HepG2 (cell line): ENCODE data around the gene ARHGAP35. TPM values are rescaled to one million over a fixed set of nuclear protein-coding genes. Genes with fewer than 3 reads are reported as not detected.

ENCODE experiments used
- ATAC-seq: fragments of 200-7000 bp; cut with Tn5 transposase; 3 replicates; pipeline ENCODE4 v1.9.1; 2020; ENCODE audit warnings: mild to moderate bottlenecking, moderate library complexity
- BruUV-seq: library from RNA; stranded (reverse); fragments of 400-500 nt; replicated peaks from 2 replicates; lab custom pipeline; 2021; lab: Mats Ljungman, UMichigan
- CTCF ChIA-PET: fragments of 300-600 bp; formaldehyde crosslinking; extraction: SDS; loops from one replicate; lab custom pipeline; 2021; ENCODE audit warnings: low total read pairs, inconsistent platforms, low intra/inter-chr PET ratio; lab: Yijun Ruan, JAX
- POLR2A ChIA-PET: fragments of 350-600 bp; sonication (Branson Sonifier 250); formaldehyde crosslinking; loops from one replicate; lab custom pipeline; 2020; ENCODE audit warnings: antibody characterized with exemption, inconsistent platforms; lab: Yijun Ruan, JAX
- DNase-seq: peaks from one replicate; pipeline ENCODE4 v3.0.0-alpha.2; 2015; ENCODE audit warnings: low spot score
- FAIRE-seq: peaks from 3 replicates; lab custom pipeline; 2011; peaks lifted over from hg19 to GRCh38; lab: Jason Lieb, UNC
- H2AFZ ChIP-seq: one replicate; pipeline ENCODE4 v1.6.1; 2011; ENCODE audit warnings: low read length, inconsistent platforms
- H3K27ac ChIP-seq: fragments of 300-600 bp; 3 replicates; pipeline ENCODE4 v1.8.0; 2011; ENCODE audit warnings: mixed run types, mild to moderate bottlenecking, mixed read lengths, low read length, inconsistent platforms; ENCODE audit not compliant: insufficient read depth; ENCODE audit errors: extremely low read length
- H3K27me3 ChIP-seq, 2 experiments: fragments of 200-600 bp in 1 of 2; 2 replicates in 1 of 2; 3 replicates in 1 of 2; pipeline versions ENCODE4 v1.6.0 to v1.8.0; 2011; ENCODE audit warnings: low read length in 2 of 2, mild to moderate bottlenecking in 2 of 2, moderate library complexity in 2 of 2, inconsistent platforms in 1 of 2; ENCODE audit not compliant: insufficient read depth in 2 of 2, control insufficient read depth in 1 of 2
- H3K36me3 ChIP-seq, 2 experiments: fragments of 200-600 bp in 1 of 2; replicated peaks in 1 of 2; 2 replicates in 1 of 2; 3 replicates in 1 of 2; pipeline versions ENCODE4 v1.5.1 to v1.8.0; 2011; ENCODE audit warnings: low read length in 2 of 2, inconsistent platforms in 1 of 2; ENCODE audit not compliant: insufficient read depth in 2 of 2, control insufficient read depth in 1 of 2
- H3K4me1 ChIP-seq: 2 replicates; pipeline ENCODE4 v1.5.1; 2012; ENCODE audit warnings: low read length, inconsistent platforms; ENCODE audit not compliant: insufficient read depth
- H3K4me2 ChIP-seq: 2 replicates; pipeline ENCODE4 v1.6.0; 2011; ENCODE audit warnings: low read depth, low read length, inconsistent platforms
- H3K4me3 ChIP-seq, 3 experiments: fragments of 200-600 bp in 1 of 3; sonication (generic), shearing (Covaris generic) in 1 of 3; replicated peaks in 1 of 3; 2 replicates each; pipeline ENCODE4 v1.5.1; 2011 to 2016; ENCODE audit warnings: low read length in 3 of 3, inconsistent platforms in 2 of 3, low read depth in 2 of 3, mild to moderate bottlenecking in 2 of 3, control low read depth in 1 of 3, mixed read lengths in 1 of 3; ENCODE audit not compliant: insufficient read depth in 1 of 3
- H3K79me2 ChIP-seq: one replicate; pipeline ENCODE4 v1.6.1; 2011; ENCODE audit warnings: low read length, inconsistent platforms; ENCODE audit not compliant: insufficient read depth
- H3K9ac ChIP-seq: 2 replicates; pipeline ENCODE4 v1.6.0; 2011; ENCODE audit warnings: mild to moderate bottlenecking, low read depth, low read length, inconsistent platforms; ENCODE audit not compliant: insufficient read depth
- H3K9me3 ChIP-seq: 2 replicates; pipeline ENCODE4 v1.5.1; 2012; ENCODE audit warnings: mild to moderate bottlenecking, low read length
- H4K20me1 ChIP-seq: 2 replicates; pipeline ENCODE4 v1.6.0; 2011; ENCODE audit warnings: inconsistent platforms, mild to moderate bottlenecking, low read length, moderate library complexity; ENCODE audit not compliant: insufficient read depth
- ARID4A ChIP-seq: sonication (generic); formaldehyde crosslinking; IDR thresholded peaks from 2 replicates; pipeline ENCODE4 v1.5.0; 2020; ENCODE audit warnings: mild to moderate bottlenecking, missing genetic modification reagents, borderline replicate concordance
- ATF4 ChIP-seq, 2 experiments: fragments of 450-650 bp in 1 of 2; sonication (generic) in 1 of 2; formaldehyde crosslinking; IDR thresholded peaks; 2 replicates each; pipeline versions ENCODE4 v1.5.0 to v1.8.0; 2020 to 2022; ENCODE audit warnings: mild to moderate bottlenecking in 1 of 2, missing genetic modification reagents in 1 of 2
- BHLHE40 ChIP-seq: IDR thresholded peaks from 2 replicates; pipeline ENCODE4 v1.6.1; 2011; ENCODE audit warnings: low read length, improper control_type of control experiment
- EED ChIP-seq: sonication (generic); formaldehyde crosslinking; IDR thresholded peaks from 2 replicates; pipeline ENCODE4 v1.5.0; 2020; ENCODE audit warnings: mild to moderate bottlenecking, missing genetic modification reagents
- HNF1A ChIP-seq, 2 experiments: sonication (generic) in 1 of 2; formaldehyde crosslinking in 1 of 2; IDR thresholded peaks; 2 replicates each; pipeline versions ENCODE4 v1.4.0 to v1.6.1; 2016 to 2020; ENCODE audit warnings: borderline replicate concordance in 1 of 2, low read depth in 1 of 2, mild to moderate bottlenecking in 1 of 2, missing genetic modification reagents in 1 of 2
- KLF15 ChIP-seq: sonication (generic); formaldehyde crosslinking; IDR thresholded peaks from 2 replicates; pipeline ENCODE4 v1.8.1; 2023; ENCODE audit warnings: borderline replicate concordance, mild to moderate bottlenecking, inconsistent platforms, missing genetic modification reagents, mixed read lengths
- MTERF4 ChIP-seq: sonication (generic); formaldehyde crosslinking; IDR thresholded peaks from 2 replicates; pipeline ENCODE4 v1.8.0; 2023; ENCODE audit warnings: mild to moderate bottlenecking, missing genetic modification reagents
- NKX3-1 ChIP-seq: sonication (generic); formaldehyde crosslinking; IDR thresholded peaks from 2 replicates; pipeline ENCODE4 v1.5.0; 2020; ENCODE audit warnings: missing genetic modification reagents
- RFX3 ChIP-seq: IDR thresholded peaks from 2 replicates; pipeline ENCODE4 v1.6.1; 2016; ENCODE audit warnings: missing biosample characterization, missing genetic modification reagents
- SOX5 ChIP-seq: IDR thresholded peaks from 2 replicates; pipeline ENCODE4 v1.6.1; 2016; ENCODE audit warnings: borderline replicate concordance
- WGBS: methylation state at CpG from one replicate; pipeline ENCODE4 v1.1.6; 2017; ENCODE audit warnings: low lambda C conversion rate; 5-methylcytosine and 5-hydroxymethylcytosine counted together
- in situ Hi-C: cut with HindIII; loops from 2 replicates; pipeline ENCODE4 v1.10.0; 2017; ENCODE audit warnings: low pct_unique_long_range_greater_than_20kb; ENCODE audit not compliant: extremely low pct_ligation_motif_present
- intact Hi-C: fragments of 100-400 bp; cut with micrococcal nuclease; formaldehyde crosslinking; loops from one replicate; pipeline ENCODE4 v1.10.0; 2022; ENCODE audit not compliant: unreplicated experiment
- polyA plus RNA-seq, 8 experiments: library from polyadenylated mRNA; depleted of rRNA in 3 of 8; stranded (reverse) in 7 of 8; unstranded in 1 of 8; fragments of >200 nt; fragmentation: Illumina TruSeq in 4 of 8; extraction: Trizol in 4 of 8; gene quantifications; 2 replicates each; pipeline versions ENCODE4 v1.2.1 to v1.2.3, GENCODE V29; 2011 to 2016; ENCODE audit warnings: low read depth in 4 of 8, missing spikeins in 1 of 8, mixed read lengths in 1 of 8; ENCODE audit not compliant: insufficient read depth in 1 of 8
- total RNA-seq, 5 experiments: library from RNA; depleted of rRNA; stranded (reverse); fragments of >200 nt; fragmentation: Illumina TruSeq; extraction: Trizol; gene quantifications; 2 replicates each; pipeline ENCODE4 v1.2.3, GENCODE V29; 2016; ENCODE audit warnings: low read depth in 1 of 5

Gene ARHGAP35
- total and polyA plus RNA-seq, 2 of the 13 experiments (the other 11 are each of a cell fraction or from before 2014, with no cell fraction given): 30.1 to 30.2 TPM

- TF ChIP-seq HNF1A (IDR thresholded peaks at IDR 0.05; ENCODE audit: low read depth) (no peak), HNF1A (CRISPR knock-in tag; IDR thresholded peaks at IDR 0.05; ENCODE audit: borderline replicate concordance) (no peak), EED (CRISPR knock-in tag) (no peak), KLF15 (no peak), RFX3 (no peak)
These were observed 24.6 kb downstream of the ARHGAP35 start (continued) for GRCh38 chr19:46885411-46885810.

- H3K27ac ChIP-seq: no peak overlapping the region
- TF ChIP-seq ARID4A (CRISPR knock-in tag): no peak
- no peak for TF ChIP-seq SOX5 (CRISPR knock-in tag)
- no peak for TF ChIP-seq MTERF4
- TF ChIP-seq BHLHE40: no peak
- TF ChIP-seq ATF4 (CRISPR knock-in tag; IDR thresholded peaks at IDR 0.05): no peak
- no peak for TF ChIP-seq NKX3-1 (CRISPR knock-in tag)
These were observed 25.9 kb downstream of the ARHGAP35 start for GRCh38 chr19:46886546-46887239.

More at GRCh38 chr19:46886546-46887239, 25.9 kb downstream of the ARHGAP35 start:
- WGBS: 93% methylated on average over 5 of the region's 5 CpGs
- in situ Hi-C loops (no loop called here), intact Hi-C loops (no loop called here)
- ATAC-seq: no peak
- Histone ChIP-seq H3K4me2 (no peak overlapping the region), H4K20me1 (no peaks in the 10 kb centered on the region; the same call in 1 of the 2 replicates), H3K9ac (no peak overlapping the region), H3K36me3 (0 out of 5 replicates have a peak, but pooled peaks cover 0 to 3% of the 10 kb centered on the region in 2 experiments), H3K4me1 (peaks cover 63% of the 10 kb centered on the region), H3K9me3 (no peaks in the 10 kb centered on the region), H3K79me2 (peaks cover 85% of the 10 kb centered on the region), H3K27me3 (no peaks in the 10 kb centered on the region), H3K4me3 (no peak overlapping the region), H2AFZ (no peak overlapping the region)
- DNase-seq: no peak
- CTCF ChIA-PET: no interaction called here
- POLR2A ChIA-PET: no interaction called here
- no peak for FAIRE-seq
- no TSS peak for BruUV-seq
